ENCODE measurements around the gene FARS2. TPM values are rescaled to one million over a fixed set of nuclear protein-coding genes. Genes with fewer than 3 reads are reported as not detected.

The FARS2 gene
- polyA plus RNA-seq, 3 donors, result 12.2 to 21.6 (median 17.7) TPM

- Histone ChIP-seq H3K9me3 (replicated peaks in 1 of 2; ENCODE audit: control insufficient read depth in 1 of 2, insufficient read depth in 1 of 2, low read length in 2 of 2) (peaks cover 0 to 6% of the 10 kb centered on the region in 2 donors), H3K4me1 (ENCODE audit: control insufficient read depth in 1 of 2, insufficient read depth in 2 of 2, low read length in 2 of 2) (no peaks in the 10 kb centered on the region), H3K79me2 (ENCODE audit: insufficient read depth, low read length) (no peaks in the 10 kb centered on the region), H2AFZ (ENCODE audit: insufficient read depth, low read depth, low read length, poor library complexity, severe bottlenecking) (no peak overlapping the region), H3K27me3 (ENCODE audit: control insufficient read depth in 2 of 2, insufficient read depth in 2 of 2, low read length in 2 of 2) (no peaks in the 10 kb centered on the region), H3K36me3 (replicated peaks in 1 of 2; ENCODE audit: control insufficient read depth in 1 of 2, insufficient read depth in 2 of 2, low read length in 2 of 2) (no peaks in the 10 kb centered on the region), H3K4me3 (replicated peaks in 1 of 3; ENCODE audit: low read depth in 2 of 3, low read length in 3 of 3) (no peak overlapping the region), H4K20me1 (ENCODE audit: insufficient read depth, low read length) (no peaks in the 10 kb centered on the region), H3K27ac (ENCODE audit: low read depth in 1 of 2, low read length in 2 of 2) (no peak overlapping the region), H3K9ac (ENCODE audit: insufficient read depth, low read length, poor library complexity, severe bottlenecking) (no peak overlapping the region), H3K4me2 (replicated peaks; ENCODE audit: extremely low read depth, low read length, poor library complexity, severe bottlenecking) (no peak overlapping the region)
- H3K27ac Mint-ChIP-seq, result no peak overlapping the region
- peaks cover 4 to 5% of the 10 kb centered on the region in 2 donors for H3K36me3 Mint-ChIP-seq
- H3K4me1 Mint-ChIP-seq, result peaks cover 5% of the 10 kb centered on the region
- H3K9me3 Mint-ChIP-seq, result peaks cover 0 to 12% (median 8%) of the 10 kb centered on the region in 7 donors
- DNase-seq, result no peak
- no peak overlapping the region for H3K4me3 Mint-ChIP-seq
- 82% methylated on average over 2 of the region's 3 CpGs for WGBS (ENCODE audit: insufficient coverage)
- TF ChIP-seq CTCF (IDR thresholded peaks at IDR 0.05), result no peak
- intact Hi-C loops (cut with micrococcal nuclease), result no loop called here
- H3K27me3 Mint-ChIP-seq (ENCODE audit: low read depth in 3 of 3), result peaks cover 0 to 2% (median 2%) of the 10 kb centered on the region in 3 donors
Observed at GRCh38 chr6:5583528-5583927, 322.2 kb downstream of the FARS2 start.

GRCh38 chr6:5584078-5584482 lies 322.8 kb downstream of the FARS2 start:
- Histone ChIP-seq H3K79me2 (ENCODE audit: insufficient read depth, low read length) (no peaks in the 10 kb centered on the region), H3K27me3 (ENCODE audit: control insufficient read depth in 2 of 2, insufficient read depth in 2 of 2, low read length in 2 of 2) (no peaks in the 10 kb centered on the region), H3K4me2 (replicated peaks; ENCODE audit: extremely low read depth, low read length, poor library complexity, severe bottlenecking) (no peak overlapping the region), H3K9me3 (replicated peaks in 1 of 2; ENCODE audit: control insufficient read depth in 1 of 2, insufficient read depth in 1 of 2, low read length in 2 of 2) (peaks cover 0 to 6% of the 10 kb centered on the region in 2 donors), H3K4me1 (ENCODE audit: control insufficient read depth in 1 of 2, insufficient read depth in 2 of 2, low read length in 2 of 2) (no peaks in the 10 kb centered on the region), H2AFZ (ENCODE audit: insufficient read depth, low read depth, low read length, poor library complexity, severe bottlenecking) (no peak overlapping the region), H3K4me3 (replicated peaks in 1 of 3; ENCODE audit: low read depth in 2 of 3, low read length in 3 of 3) (no peak overlapping the region), H3K27ac (ENCODE audit: low read depth in 1 of 2, low read length in 2 of 2) (no peak overlapping the region), H3K9ac (ENCODE audit: insufficient read depth, low read length, poor library complexity, severe bottlenecking) (no peak overlapping the region), H4K20me1 (ENCODE audit: insufficient read depth, low read length) (no peaks in the 10 kb centered on the region), H3K36me3 (replicated peaks in 1 of 2; ENCODE audit: control insufficient read depth in 1 of 2, insufficient read depth in 2 of 2, low read length in 2 of 2) (no peaks in the 10 kb centered on the region)
- H3K4me1 Mint-ChIP-seq, result peaks cover 5% of the 10 kb centered on the region
- peaks cover 0 to 11% (median 8%) of the 10 kb centered on the region in 7 donors for H3K9me3 Mint-ChIP-seq
- WGBS (ENCODE audit: insufficient coverage), result no CpG with 5 or more reads among the region's 5 CpGs
- H3K27me3 Mint-ChIP-seq (ENCODE audit: low read depth in 3 of 3), result peaks cover 0 to 2% (median 2%) of the 10 kb centered on the region in 3 donors
- DNase-seq, result no peak
- peak overlapping the region in 1 of 2 donors; percentile 20 for H3K4me3 Mint-ChIP-seq
- peaks cover 4 to 5% of the 10 kb centered on the region in 2 donors for H3K36me3 Mint-ChIP-seq
- no peak for TF ChIP-seq CTCF (IDR thresholded peaks at IDR 0.05)
- intact Hi-C loops (cut with micrococcal nuclease), result no loop called here
- H3K27ac Mint-ChIP-seq, result peak overlapping the region in 1 of 7 donors; percentile 83

Data from CD14-positive monocyte (primary cell).